HG03175 (cell line): ENCODE measurements around the gene TSPAN9.
A peak's percentile ranks its signal among the peaks of the same experiment; 100 is the strongest.

Experiments used
- ATAC-seq: cut with Tn5 transposase; IDR thresholded peaks from one replicate; pipeline ENCODE4 v1.9.1; 2021; ENCODE audit warnings: mild to moderate bottlenecking, moderate library complexity; ENCODE audit not compliant: unreplicated experiment

TSPAN9 gene

GRCh38 chr12:3075315-3075714 lies 1.9 kb upstream of the TSPAN9 start:
- no peak for ATAC-seq

GRCh38 chr12:3077572-3078081 lies 448 bp downstream of the TSPAN9 start:
- peak; percentile 10 for ATAC-seq

- no peak for ATAC-seq
Measured at GRCh38 chr12:3078086-3078820, 1.1 kb downstream of the TSPAN9 start.

- no peak for ATAC-seq
Measured at GRCh38 chr12:3081091-3081490, 3.9 kb downstream of the TSPAN9 start.

- no peak for ATAC-seq
Measured at GRCh38 chr12:3081886-3082285, 4.7 kb downstream of the TSPAN9 start.

GRCh38 chr12:3083241-3083920 lies 6.2 kb downstream of the TSPAN9 start:
- ATAC-seq, result no peak

GRCh38 chr12:3083921-3084347 lies 6.8 kb downstream of the TSPAN9 start:
- ATAC-seq, result no peak

- no peak for ATAC-seq
Measured at GRCh38 chr12:3084742-3085141, 7.6 kb downstream of the TSPAN9 start.

GRCh38 chr12:3085341-3086139 lies 8.4 kb downstream of the TSPAN9 start:
- no peak for ATAC-seq

GRCh38 chr12:3086211-3086610 lies 9.0 kb downstream of the TSPAN9 start:
- ATAC-seq, result no peak

GRCh38 chr12:3086729-3087323 lies 9.6 kb downstream of the TSPAN9 start:
- no peak for ATAC-seq

GRCh38 chr12:3087758-3088650 lies 10.8 kb downstream of the TSPAN9 start:
- no peak for ATAC-seq

GRCh38 chr12:3089588-3089987 lies 12.4 kb downstream of the TSPAN9 start:
- no peak for ATAC-seq

GRCh38 chr12:3090240-3091037 lies 13.3 kb downstream of the TSPAN9 start:
- ATAC-seq, result no peak

- ATAC-seq, result no peak
Measured at GRCh38 chr12:3091038-3091319, 13.8 kb downstream of the TSPAN9 start.

GRCh38 chr12:3091382-3092241 lies 14.4 kb downstream of the TSPAN9 start:
- no peak for ATAC-seq

GRCh38 chr12:3092764-3093163 lies 15.6 kb downstream of the TSPAN9 start:
- no peak for ATAC-seq

- no peak for ATAC-seq
Measured at GRCh38 chr12:3097186-3097804, 20.1 kb downstream of the TSPAN9 start.
